NCI-H1694 treated with DMSO at 0.1 percent for 48 hours (cell line): ENCODE data around the gene NKTR.

Source experiments
- DNase-seq: peaks from one replicate; lab custom pipeline; 2025; lab: John Stamatoyannopoulos, UW

NKTR gene

GRCh38 chr3:42662813-42663535 lies 62.5 kb downstream of the NKTR start:
- no peak for DNase-seq

- no peak for DNase-seq
Measured at GRCh38 chr3:42663581-42664437, 63.3 kb downstream of the NKTR start.

- no peak for DNase-seq
Measured at GRCh38 chr3:42664438-42664803, 63.9 kb downstream of the NKTR start.

GRCh38 chr3:42665050-42665878 lies 64.8 kb downstream of the NKTR start:
- DNase-seq = no peak

- no peak for DNase-seq
Measured at GRCh38 chr3:42666022-42666421, 65.5 kb downstream of the NKTR start.

- DNase-seq = no peak
Measured at GRCh38 chr3:42666577-42666998, 66.1 kb downstream of the NKTR start.

GRCh38 chr3:42667096-42667522 lies 66.6 kb downstream of the NKTR start:
- no peak for DNase-seq

- DNase-seq = peak; percentile 58
Measured at GRCh38 chr3:42667523-42668412, 67.3 kb downstream of the NKTR start.

- no peak for DNase-seq
Measured at GRCh38 chr3:42668413-42668760, 67.9 kb downstream of the NKTR start.

GRCh38 chr3:42668793-42669217 lies 68.3 kb downstream of the NKTR start:
- no peak for DNase-seq

- no peak for DNase-seq
Measured at GRCh38 chr3:42670051-42670576, 69.6 kb downstream of the NKTR start.

- no peak for DNase-seq
Measured at GRCh38 chr3:42670670-42671069, 70.2 kb downstream of the NKTR start.

GRCh38 chr3:42672515-42672914 lies 72.0 kb downstream of the NKTR start:
- no peak for DNase-seq

- no peak for DNase-seq
Measured at GRCh38 chr3:42673082-42673481, 72.6 kb downstream of the NKTR start.

- no peak for DNase-seq
Measured at GRCh38 chr3:42674146-42674545, 73.7 kb downstream of the NKTR start.

- DNase-seq = no peak
Measured at GRCh38 chr3:42675909-42676308, 75.4 kb downstream of the NKTR start.

- no peak for DNase-seq
Measured at GRCh38 chr3:42678447-42678846, 78.0 kb downstream of the NKTR start.

GRCh38 chr3:42680271-42680670 lies 79.8 kb downstream of the NKTR start:
- DNase-seq = no peak

- no peak for DNase-seq
Measured at GRCh38 chr3:42680806-42681205, 80.3 kb downstream of the NKTR start.

GRCh38 chr3:42681361-42682038 lies 81.0 kb downstream of the NKTR start:
- no peak for DNase-seq
